ENCODE measurements around the gene LAMP2.

DNA sequence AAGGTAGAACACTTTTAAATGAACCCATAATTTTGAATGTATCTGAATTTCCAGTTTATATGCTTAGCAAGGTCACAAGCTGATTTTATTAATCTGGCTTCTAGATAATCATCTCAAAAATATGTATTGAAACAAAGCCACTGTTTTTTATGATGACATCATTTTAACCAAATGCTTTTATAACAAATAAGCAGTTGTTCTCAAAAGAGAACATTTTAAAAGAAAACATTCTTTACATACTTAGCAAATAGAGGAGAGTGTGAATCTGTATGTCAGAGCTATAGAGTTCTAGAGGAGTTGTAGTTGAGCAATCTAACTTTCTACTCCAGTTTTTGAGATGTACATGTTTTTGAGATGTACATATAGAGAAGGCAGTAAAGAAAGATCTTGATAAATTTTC, 42.5 kb downstream of the LAMP2 start:
- TF ChIP-seq, protein P1, sequence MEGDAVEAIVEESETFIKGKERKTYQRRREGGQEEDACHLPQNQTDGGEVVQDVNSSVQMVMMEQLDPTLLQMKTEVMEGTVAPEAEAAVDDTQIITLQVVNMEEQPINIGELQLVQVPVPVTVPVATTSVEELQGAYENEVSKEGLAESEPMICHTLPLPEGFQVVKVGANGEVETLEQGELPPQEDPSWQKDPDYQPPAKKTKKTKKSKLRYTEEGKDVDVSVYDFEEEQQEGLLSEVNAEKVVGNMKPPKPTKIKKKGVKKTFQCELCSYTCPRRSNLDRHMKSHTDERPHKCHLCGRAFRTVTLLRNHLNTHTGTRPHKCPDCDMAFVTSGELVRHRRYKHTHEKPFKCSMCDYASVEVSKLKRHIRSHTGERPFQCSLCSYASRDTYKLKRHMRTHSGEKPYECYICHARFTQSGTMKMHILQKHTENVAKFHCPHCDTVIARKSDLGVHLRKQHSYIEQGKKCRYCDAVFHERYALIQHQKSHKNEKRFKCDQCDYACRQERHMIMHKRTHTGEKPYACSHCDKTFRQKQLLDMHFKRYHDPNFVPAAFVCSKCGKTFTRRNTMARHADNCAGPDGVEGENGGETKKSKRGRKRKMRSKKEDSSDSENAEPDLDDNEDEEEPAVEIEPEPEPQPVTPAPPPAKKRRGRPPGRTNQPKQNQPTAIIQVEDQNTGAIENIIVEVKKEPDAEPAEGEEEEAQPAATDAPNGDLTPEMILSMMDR (IDR thresholded peaks at IDR 0.05): no peak
- TF ChIP-seq POLR2A (IDR thresholded peaks at IDR 0.05): no peak
